Uterus (tissue), 4 donors: Measurements from ENCODE around the gene RNPEP. TPM values are rescaled to one million over a fixed set of nuclear protein-coding genes. Genes with fewer than 3 reads are reported as not detected.

ENCODE experiments used
- DNase-seq, 2 donors: peaks; one replicate each; pipeline ENCODE4 v3.0.0-alpha.2; 2019 to 2020
- H3K27ac ChIP-seq, 2 donors: fragments of 200-600 bp; sonication (generic); 1 replicate in 1 of 2; 2 replicates in 1 of 2; pipeline ENCODE4 v1.5.1; 2016 to 2018
- H3K27me3 ChIP-seq, 2 donors: fragments of 200-600 bp; sonication (generic); one replicate each; pipeline ENCODE4 v1.5.1; 2018 to 2019; ENCODE audit warnings: control low read depth in 1 of 2
- H3K36me3 ChIP-seq, 2 donors: fragments of 200-600 bp; sonication (generic); one replicate each; pipeline ENCODE4 v1.5.1; 2019; ENCODE audit warnings: control low read depth in 1 of 2
- H3K4me1 ChIP-seq, 2 donors: fragments of 200-600 bp; sonication (generic); one replicate each; pipeline ENCODE4 v1.5.1; 2018 to 2019; ENCODE audit warnings: control low read depth in 1 of 2
- H3K4me3 ChIP-seq, 2 donors: fragments of 200-600 bp; sonication (generic); 1 replicate in 1 of 2; 2 replicates in 1 of 2; pipeline ENCODE4 v1.5.1; 2018 to 2019; ENCODE audit warnings: mild to moderate bottlenecking in 1 of 2
- H3K9me3 ChIP-seq, 2 donors: fragments of 200-600 bp; sonication (generic); one replicate each; pipeline ENCODE4 v1.5.1; 2019; ENCODE audit warnings: control low read depth in 1 of 2
- POLR2A ChIP-seq, 2 donors: fragments of 450-650 bp; IDR thresholded peaks; one replicate each; pipeline ENCODE4 v1.6.1; 2016; ENCODE audit warnings: antibody characterized with exemption in 2 of 2, mild to moderate bottlenecking in 1 of 2, moderate library complexity in 1 of 2
- intact Hi-C: fragments of 100-400 bp; cut with DNase I; formaldehyde crosslinking; loops from one replicate; pipeline ENCODE4 v1.15.1; 2023; ENCODE audit warnings: low total_unique reads
- total RNA-seq, 4 donors: library from RNA; depleted of rRNA in 3 of 4; stranded (reverse); fragments of >200 nt in 3 of 4; gene quantifications; one replicate each; pipeline versions ENCODE4 v1.1.0 to v1.2.4, GENCODE V29; 2014 to 2023
- TF ChIP-seq, protein P1 (sequence below), 4 experiments: fragments of 200-600 bp in 2 of 4; fragments of 450-650 bp in 2 of 4; sonication (generic) in 2 of 4; IDR thresholded peaks; one replicate each; pipeline ENCODE4 v1.5.1; 2016 to 2019; ENCODE audit warnings: antibody characterized with exemption in 4 of 4, mild to moderate bottlenecking in 2 of 4, moderate library complexity in 1 of 4
- donor health status: DM: yes; HTN: yes; CAD: no.

RNPEP gene
- total RNA-seq, 4 donors from 2014 or later = 17.9 to 64.8 (median 41.7) TPM

DNA sequence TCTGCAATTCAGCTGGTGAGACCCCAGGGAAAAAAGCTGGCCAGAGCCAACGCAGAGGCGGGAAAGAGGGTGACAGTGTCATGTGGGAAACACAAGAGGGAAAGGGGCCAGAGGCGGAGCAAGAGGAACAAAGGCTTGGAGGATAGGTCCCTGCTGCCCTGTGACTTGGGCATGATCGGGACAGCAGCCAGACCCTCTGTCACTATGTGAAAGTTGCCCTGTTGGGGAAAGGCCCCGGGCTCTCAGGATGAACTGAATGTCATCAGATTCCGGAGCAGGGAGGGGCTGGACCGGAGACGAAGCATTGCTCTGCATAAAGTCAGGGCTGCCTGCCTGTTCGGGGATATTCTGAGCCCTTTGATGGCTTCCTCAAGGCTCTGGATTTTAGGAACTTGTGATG, 22.3 kb downstream of the RNPEP start:
- H3K4me3 ChIP-seq = no peak overlapping the region
- H3K27me3 ChIP-seq = no peaks in the 10 kb centered on the region
- no peaks in the 10 kb centered on the region for H3K4me1 ChIP-seq
- DNase-seq = no peak
- H3K27ac ChIP-seq = no peak overlapping the region
- intact Hi-C loops = loop anchor here (5.0 kb wide), 1 partner anchor 133 kb away; no protein-coding TSS in a partner anchor
- H3K9me3 ChIP-seq = no peaks in the 10 kb centered on the region
- no peaks in the 10 kb centered on the region for H3K36me3 ChIP-seq
- TF ChIP-seq, protein P1, sequence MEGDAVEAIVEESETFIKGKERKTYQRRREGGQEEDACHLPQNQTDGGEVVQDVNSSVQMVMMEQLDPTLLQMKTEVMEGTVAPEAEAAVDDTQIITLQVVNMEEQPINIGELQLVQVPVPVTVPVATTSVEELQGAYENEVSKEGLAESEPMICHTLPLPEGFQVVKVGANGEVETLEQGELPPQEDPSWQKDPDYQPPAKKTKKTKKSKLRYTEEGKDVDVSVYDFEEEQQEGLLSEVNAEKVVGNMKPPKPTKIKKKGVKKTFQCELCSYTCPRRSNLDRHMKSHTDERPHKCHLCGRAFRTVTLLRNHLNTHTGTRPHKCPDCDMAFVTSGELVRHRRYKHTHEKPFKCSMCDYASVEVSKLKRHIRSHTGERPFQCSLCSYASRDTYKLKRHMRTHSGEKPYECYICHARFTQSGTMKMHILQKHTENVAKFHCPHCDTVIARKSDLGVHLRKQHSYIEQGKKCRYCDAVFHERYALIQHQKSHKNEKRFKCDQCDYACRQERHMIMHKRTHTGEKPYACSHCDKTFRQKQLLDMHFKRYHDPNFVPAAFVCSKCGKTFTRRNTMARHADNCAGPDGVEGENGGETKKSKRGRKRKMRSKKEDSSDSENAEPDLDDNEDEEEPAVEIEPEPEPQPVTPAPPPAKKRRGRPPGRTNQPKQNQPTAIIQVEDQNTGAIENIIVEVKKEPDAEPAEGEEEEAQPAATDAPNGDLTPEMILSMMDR (IDR thresholded peaks at IDR 0.05) = no peak
- no peak for TF ChIP-seq POLR2A (IDR thresholded peaks at IDR 0.05)

DNA sequence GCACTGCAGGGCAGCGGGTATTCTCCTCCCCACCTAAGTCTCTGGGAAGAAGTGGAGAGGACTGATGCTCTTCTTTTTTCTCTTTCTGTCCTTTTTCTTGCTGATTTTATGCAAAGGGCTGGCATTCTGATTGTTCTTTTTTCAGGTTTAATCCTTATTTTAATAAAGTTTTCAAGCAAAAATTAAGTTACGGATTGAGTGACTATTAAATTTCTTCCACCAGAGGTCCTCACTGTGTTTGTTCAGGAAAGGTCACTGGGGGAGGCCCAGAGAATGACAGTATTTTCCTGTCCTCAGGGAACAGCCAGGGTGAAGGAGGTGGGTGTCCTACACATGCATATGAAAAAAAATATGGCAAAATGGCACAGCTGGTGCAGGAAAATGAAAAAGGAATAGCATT, 23.5 kb downstream of the RNPEP start:
- intact Hi-C loops = loop anchor here (5.0 kb wide), 1 partner anchor 131 kb away; no protein-coding TSS in a partner anchor
- TF ChIP-seq, protein P1 (IDR thresholded peaks at IDR 0.05) = peak; percentile 7 to 30 (median 18)
- no peak for TF ChIP-seq POLR2A (IDR thresholded peaks at IDR 0.05)
- Histone ChIP-seq H3K36me3 (no peaks in the 10 kb centered on the region), H3K4me1 (no peaks in the 10 kb centered on the region), H3K27me3 (no peaks in the 10 kb centered on the region), H3K27ac (no peak overlapping the region), H3K4me3 (no peak overlapping the region), H3K9me3 (no peaks in the 10 kb centered on the region)
- no peak for DNase-seq

DNA sequence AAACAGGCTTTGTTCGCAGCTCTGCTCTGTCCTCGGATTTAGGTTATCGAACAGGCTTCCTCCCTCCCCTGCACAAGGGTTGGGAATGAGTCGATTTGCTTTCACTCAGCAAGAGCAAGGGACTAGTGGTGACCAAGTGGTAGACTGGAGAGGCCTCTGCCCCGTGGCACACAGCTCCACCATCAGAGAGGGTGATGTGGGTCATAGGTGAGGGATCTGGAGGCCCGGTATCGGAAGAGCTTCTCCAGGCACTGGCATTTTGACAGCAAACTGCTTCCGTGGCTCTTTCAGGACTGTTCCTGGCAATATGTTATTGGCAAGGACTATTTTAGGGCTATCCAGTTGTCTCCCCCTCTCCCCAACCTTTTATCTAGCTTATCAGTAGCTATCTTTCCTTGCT, 24.9 kb downstream of the RNPEP start:
- Histone ChIP-seq H3K27me3 (no peaks in the 10 kb centered on the region), H3K9me3 (no peaks in the 10 kb centered on the region), H3K36me3 (no peaks in the 10 kb centered on the region), H3K27ac (no peak overlapping the region), H3K4me1 (no peaks in the 10 kb centered on the region), H3K4me3 (no peak overlapping the region)
- TF ChIP-seq, protein P1 (IDR thresholded peaks at IDR 0.05) = no peak
- no peak for TF ChIP-seq POLR2A (IDR thresholded peaks at IDR 0.05)
- no peak for DNase-seq
- intact Hi-C loops = loop anchor here (5.0 kb wide), 1 partner anchor 130 kb away; no protein-coding TSS in a partner anchor

DNA sequence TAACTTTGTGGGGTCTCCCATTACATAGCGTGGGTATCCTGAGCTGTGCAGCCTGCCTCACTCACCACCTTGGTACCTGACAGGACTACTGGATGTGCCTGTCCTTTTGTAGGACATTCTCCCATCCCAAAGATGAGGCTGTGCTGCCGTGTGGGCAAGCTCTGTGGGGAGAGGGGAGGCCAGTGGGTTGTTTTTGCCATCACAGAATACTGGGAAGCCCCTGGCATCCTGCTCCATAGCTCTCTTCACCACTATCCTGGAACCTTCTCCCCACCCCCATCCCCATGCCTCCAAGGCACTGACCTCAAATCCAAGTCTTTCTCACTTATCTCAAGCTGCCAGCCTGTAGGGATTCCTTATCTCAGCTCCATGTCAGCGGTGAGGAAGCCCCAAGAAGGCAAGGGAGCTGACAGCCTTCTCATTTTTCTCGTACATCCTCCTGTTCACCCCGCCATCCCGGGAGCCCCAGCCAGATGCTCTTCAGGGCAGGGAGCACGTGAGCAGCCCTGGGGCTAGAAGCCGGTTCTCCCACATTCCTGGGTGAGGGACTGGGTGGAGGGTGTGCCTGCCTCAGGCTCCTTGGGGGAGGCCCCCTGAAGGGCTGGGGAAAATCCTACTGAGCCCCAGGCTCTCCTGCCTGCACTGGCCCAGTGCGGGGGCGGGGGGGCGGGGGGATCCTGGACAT, 25.5 kb downstream of the RNPEP start:
- H3K27ac ChIP-seq = no peak overlapping the region
- DNase-seq = no peak
- no peak overlapping the region for H3K4me3 ChIP-seq
- H3K27me3 ChIP-seq = no peaks in the 10 kb centered on the region
- TF ChIP-seq, protein P1 (IDR thresholded peaks at IDR 0.05) = no peak
- TF ChIP-seq POLR2A (IDR thresholded peaks at IDR 0.05) = no peak
- H3K4me1 ChIP-seq = no peaks in the 10 kb centered on the region
- H3K9me3 ChIP-seq = no peaks in the 10 kb centered on the region
- intact Hi-C loops = loop anchor here (5.0 kb wide), 1 partner anchor 129 kb away; no protein-coding TSS in a partner anchor
- H3K36me3 ChIP-seq = no peaks in the 10 kb centered on the region

DNA sequence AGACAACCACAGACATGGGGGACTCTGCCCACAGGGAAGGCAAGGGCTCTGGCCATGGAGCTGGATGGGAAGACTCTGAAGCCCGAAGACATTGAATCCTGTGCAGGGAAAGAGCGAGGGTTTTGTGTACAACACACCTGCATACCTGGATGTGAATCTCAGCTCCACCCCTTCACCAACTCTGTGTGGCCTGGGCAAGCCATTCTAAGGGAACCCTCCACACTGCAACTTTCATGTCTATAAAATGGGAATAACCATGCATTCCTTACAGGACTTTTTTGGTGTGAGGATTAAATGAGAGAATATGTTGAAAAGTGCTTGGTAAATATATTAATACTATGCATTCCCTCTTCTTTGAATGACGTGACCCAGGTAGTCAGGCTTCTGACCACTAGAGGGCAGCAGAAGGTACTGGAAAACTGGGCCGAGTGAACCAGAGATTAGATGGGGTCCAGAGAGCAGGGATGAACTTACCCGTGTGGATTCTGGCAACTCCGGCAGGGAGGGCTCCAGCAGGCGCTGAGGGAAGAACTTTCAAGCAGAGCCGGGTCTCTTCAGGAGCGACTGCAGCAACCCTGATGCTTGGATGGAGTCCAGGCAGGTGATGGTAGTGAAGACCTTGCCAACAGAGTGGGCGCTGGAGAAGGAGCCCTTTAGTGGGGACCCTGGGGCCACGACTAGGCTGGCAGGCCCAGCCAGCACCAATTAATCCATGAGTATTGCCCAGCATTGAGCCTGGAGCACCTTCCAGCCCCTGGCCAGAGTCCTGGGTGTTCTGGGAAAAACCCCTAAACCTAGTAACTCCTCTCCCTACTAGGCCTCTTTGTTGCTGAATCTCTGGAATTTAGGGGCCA, 27.1 kb downstream of the RNPEP start:
- DNase-seq = peak; percentile 73 to 79

More for the DNA sequence above, 27.1 kb downstream of the RNPEP start:
- intact Hi-C loops = loop anchor here (5.0 kb wide), 1 partner anchor 128 kb away; no protein-coding TSS in a partner anchor
- no peaks in the 10 kb centered on the region for H3K27me3 ChIP-seq
- H3K9me3 ChIP-seq = no peaks in the 10 kb centered on the region
- TF ChIP-seq, protein P1 (IDR thresholded peaks at IDR 0.05) = peak; percentile 80 to 88 (median 82)
- TF ChIP-seq POLR2A (IDR thresholded peaks at IDR 0.05) = no peak
- no peak overlapping the region for H3K4me3 ChIP-seq
- no peaks in the 10 kb centered on the region for H3K36me3 ChIP-seq
- H3K27ac ChIP-seq = no peak overlapping the region
- no peaks in the 10 kb centered on the region for H3K4me1 ChIP-seq
